Activated T-helper 1 cell treated with Interleukin-2 at 50 U/mL for 16 hours (primary cell): ENCODE results near the gene SZRD1.

Source experiments
- DNase-seq: peaks from one replicate; pipeline ENCODE4 v3.0.0-alpha.2; 2020; ENCODE audit warnings: low read depth

Gene SZRD1

DNA sequence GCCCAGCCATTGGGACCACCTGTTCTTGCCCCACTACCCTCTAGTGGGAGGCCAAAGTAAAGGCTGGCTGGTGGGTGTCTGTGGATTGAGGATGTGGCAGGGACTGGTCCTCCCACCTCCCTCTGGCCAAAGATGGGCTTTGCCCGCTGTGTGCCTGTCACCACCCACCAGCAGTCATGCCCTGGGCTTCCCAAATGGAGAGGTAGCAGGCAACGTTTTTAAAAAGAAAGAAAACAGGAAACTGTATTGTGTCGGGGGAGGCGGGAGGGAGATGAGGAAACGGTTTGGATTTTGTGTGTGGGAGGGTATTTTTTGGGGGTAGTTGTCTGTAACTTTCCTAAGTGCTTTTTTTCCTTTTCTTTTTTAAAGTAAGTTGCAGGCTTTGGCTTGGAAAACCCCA is 30.1 kb downstream of the SZRD1 start:
- DNase-seq, result no peak

DNA sequence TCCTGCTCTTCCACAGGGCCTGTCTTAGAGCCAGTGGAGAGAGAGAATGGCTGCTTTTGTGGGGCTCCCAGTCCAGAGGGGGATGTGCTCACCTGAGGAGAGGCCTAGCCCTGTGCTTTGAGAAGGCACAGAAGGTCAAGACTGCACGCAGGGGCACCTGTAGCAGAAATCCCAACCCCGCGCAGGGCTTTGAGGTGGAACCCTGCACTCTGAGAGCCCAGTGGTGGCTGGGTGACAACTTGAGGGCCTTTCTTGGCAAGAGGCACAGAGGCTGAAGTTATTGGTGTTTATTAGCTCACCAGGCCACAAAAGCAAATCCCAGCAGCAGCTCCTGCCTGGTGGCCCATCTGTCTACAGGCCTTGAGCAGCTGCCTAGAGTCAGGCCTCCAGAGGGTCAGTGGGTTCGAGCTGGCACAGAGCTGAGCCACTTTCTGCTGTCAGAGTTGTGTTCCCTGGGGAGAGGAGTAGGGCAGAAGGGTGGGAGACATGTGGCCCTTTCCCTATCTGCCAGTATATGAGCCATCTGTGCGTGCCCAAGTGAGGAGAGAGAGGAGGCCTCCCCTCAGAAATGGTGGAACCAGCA is 31.4 kb downstream of the SZRD1 start:
- DNase-seq, result no peak

DNA sequence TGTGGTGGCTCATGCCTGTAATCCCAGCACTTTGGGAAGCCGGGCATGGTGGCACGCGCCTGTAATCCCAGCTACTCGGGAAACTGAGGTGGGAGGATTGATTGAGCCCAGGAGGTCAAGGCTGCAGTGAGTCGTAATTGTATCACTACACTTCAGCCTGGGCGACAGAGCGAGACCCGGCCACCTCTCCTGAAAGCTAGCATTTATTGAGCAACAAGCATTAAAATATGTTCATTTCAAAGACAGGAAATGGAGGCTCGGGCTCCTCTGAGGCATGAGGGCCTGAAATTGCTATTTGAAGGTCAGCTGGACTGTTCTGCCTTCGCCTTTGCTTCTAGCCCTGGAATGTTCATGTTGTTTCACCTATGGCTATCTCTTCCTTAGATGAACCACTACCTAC is 35.7 kb downstream of the SZRD1 start:
- no peak for DNase-seq

DNA sequence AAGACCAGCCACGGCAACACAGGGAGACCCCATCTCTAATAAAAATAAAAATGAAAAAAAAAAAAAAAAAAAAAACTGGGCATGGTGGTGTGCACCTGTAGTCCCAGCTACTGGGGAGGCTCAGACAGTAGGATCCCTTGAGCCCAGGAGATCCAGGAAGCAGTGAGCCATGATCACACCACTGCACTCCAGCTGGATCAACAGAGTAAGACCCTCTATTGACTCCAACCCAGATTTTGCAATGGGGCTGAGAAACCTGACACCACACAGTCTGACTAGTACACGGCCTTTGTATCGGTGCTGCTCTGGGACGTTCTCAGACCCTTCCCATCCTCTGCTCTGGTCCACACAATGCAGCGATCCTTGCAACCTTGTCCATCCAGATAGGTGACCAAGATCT is 38.4 kb downstream of the SZRD1 start:
- no peak for DNase-seq

DNA sequence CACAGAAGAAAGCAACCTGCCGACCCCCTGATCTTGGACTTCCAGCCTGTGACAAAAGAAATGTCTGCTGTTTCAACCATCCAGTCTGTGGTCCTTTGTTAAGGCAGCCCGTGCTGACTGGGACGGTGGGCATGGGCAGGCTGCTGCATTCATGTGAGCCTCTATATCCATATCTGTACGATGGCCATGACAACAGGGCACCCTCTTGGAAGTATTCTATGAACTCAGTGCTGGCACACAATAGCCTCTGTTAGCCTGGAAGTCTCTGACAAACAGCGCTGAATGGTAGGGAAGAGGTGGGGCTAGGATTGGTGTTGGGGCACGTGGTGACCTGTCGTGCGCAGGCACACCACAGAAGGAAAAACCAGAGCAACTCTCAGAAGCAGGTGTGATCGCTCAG is 39.8 kb downstream of the SZRD1 start:
- no peak for DNase-seq

DNA sequence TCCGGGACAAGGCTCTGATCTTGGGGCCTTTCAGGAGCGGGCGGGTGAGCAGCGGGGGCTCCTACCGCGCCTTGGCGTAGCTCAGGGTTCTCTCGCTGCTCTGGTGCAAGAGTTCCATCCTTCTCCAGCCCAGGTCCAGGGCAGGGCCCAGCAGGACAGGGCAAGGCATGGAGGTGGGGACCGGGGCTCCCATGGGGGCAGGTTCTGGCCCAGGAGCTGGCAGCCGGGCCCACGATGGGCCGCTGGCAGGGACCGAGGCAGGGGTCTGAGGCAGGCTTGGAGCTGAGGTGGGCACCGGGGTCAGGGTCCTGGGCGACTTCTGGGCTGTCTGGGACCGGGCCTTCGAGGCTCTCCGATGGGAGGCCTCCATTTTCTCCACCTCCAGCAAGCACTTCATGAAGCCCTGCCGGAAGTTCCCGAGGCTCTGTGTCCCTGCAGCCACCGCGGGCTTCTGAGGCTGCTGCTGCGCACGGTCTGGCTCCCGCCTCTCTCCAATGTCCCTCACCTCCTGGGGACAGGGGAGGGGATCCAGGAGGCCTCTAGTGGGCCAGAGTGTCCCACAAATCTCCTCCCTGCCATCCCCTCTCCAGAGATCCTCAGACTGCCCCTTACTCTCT is 42.6 kb downstream of the SZRD1 start:
- DNase-seq, result no peak

DNA sequence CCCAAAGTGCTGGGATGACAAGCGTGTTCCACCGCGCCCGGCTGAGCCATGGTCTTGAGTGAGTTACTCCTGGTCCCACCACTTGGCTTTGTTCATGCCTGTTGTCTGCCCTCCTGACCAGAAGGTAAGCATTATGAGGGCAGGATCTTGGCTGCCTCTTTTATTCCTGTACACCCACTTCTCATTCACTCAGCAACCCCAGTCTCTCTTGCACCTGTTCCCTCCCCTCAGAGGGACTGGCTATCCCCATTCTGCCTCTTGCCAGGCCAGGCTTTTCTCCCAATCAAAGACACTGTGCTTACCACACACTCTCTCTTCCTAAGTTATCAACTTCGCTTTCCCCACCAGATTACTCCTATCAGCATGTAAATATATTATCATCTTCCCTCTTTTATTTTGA is 43.8 kb downstream of the SZRD1 start:
- DNase-seq, result no peak

DNA sequence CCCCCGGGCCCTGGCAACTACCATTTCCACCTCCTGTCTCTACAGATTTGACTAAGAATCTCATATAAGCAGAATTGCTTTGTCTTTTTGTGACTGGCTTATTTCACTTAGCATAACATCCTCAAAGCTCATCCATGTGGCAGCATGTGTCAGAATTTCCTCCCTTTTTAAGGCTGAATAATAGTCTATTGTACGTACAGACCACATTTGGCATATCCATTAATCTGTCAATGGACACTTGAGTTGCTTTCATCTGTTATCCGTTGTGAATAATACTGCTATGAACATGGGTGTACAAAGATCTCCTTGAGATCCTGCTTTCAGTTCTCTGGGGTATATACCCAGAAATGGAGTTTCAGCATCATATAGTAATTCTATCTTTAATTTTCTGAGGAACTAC is 46.1 kb downstream of the SZRD1 start:
- DNase-seq, result no peak

DNA sequence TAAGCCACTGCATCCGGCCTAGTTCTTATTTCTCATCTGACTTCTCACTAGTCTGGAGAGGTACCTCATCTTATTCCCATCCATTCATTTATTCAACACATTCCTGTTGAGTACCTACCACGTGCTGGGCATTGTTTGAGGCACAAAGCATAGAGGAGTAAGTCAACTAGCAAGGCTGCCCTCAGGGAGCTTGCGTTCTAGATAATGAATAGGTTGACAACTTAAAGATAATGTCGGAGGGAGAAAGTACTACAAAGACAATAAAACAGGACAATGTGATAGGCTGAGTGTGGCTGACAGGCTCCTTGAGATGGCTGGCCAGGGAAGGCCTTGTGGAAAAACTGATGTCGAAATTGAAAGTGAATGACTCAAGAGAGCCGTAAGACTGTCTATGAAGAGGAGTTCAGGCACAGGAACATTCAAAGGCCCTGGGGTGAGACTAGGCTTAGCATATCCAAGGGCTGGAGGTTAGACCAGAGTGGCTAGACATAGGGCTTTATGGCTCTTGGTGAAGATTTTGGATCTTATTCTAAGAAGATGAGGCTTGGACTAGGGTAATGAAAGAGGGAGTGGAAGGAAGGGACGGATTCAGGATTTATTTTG is 51.9 kb downstream of the SZRD1 start:
- no peak for DNase-seq

DNA sequence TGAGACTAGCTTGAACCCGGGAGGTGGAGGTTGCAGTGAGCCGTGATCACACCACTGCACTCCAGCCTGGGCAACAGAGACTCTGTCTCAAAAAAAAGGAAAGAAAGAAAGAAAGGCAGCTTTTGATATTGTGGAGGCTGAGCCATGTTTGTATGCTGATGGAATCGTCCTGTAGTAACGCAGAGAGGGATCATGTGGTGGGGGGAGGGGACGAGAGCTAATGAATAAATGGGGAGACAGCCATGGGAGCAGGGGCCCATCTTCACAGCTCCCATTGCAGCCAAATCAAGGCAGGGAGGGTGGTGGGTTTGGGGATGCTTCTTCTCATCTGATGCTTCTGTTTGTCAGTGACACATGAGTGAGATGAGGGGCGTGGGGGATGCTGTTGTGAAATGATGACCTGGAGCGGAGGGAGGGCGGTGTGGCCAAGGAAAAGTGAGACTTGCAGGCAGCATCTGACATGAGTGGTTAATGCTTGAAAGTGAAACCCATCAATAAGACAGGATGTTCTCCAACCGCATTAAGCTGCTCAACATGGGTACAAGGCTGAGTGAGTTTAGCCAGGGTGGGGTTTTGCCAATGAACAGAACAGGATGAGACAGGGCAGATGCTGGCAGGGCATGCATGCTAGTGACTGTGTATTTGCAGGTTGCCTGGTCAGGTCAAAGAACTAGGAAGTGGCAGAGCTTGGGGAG is 53.5 kb downstream of the SZRD1 start:
- peak; percentile 37 for DNase-seq

DNA sequence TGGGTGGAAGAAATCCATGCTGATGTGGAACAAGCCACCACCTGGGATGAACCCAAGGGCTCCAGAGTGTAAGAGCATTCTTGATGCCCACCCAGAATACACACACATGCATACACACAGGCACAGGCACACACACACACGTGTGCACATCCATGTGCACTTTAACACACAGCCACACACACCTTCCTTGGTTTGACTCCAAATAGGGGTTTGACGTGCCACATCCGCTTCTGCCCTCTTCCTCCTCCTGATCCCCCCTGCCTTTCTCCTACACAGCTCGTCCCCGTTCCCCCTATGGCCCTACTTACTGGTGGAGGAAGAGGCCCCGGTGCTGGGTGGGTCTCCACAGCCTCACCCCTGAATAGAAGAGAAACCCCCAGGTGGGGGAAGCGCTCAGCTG is 54.2 kb downstream of the SZRD1 start:
- no peak for DNase-seq

DNA sequence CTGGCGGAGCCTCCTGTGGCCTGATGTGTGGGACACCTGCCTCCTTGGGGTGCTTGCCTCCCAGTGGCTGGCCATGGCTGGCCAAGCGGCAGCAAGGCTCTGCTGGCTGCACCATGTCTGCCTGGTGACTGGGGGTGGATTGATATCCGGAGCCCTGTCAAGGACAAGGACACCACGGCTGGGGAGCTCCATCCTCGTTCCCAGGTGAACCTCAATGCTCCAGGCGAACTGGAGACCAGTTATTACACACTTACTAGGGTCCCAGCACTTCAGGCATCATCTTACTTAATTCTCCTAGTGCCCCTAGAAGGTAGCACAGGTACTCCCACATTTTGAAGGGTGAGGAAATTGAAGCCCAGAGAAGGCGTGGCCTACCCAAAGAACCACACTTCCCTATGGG is 55.0 kb downstream of the SZRD1 start:
- no peak for DNase-seq

DNA sequence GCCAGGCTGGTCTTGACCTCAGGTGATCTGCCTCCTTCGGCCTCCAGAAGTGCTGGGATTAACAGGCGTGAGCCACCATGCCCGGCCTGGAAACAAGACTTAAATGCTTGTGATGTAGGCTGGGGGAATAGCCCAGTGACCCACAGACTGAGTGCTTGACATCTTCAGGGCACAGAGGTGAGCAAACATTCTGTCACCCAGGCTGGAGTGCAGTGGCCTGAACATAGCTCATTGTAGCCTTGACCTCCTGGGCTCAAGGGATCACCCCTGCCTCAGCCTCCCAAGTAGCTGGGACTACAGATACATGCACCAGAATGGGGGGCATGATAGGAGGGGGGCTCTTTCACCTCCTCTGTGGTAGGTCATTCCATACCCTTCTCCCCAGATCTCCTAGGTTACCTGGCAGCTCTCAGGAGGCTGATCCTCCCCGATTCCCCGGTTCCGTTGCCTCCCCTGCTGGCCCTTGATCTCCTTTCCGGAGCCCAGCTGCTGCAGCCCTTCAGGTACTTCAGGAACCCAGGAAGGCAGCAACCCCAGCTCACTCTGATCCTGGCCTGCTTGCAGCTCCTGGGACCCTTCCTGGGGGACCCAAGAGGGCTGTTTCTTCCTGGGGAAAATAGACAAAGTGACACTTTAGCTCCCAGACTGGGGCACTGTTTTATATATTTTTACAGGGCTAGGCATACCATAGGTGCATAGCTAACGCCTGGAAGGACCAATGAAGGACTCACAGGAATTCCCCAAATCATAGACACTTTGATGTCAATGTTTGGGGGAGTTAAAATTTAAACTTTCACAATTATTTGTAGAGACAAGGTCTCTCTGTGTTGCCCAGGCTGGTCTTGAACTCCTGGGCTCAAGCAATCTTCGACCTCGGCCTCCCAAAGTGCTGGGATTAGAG is 58.3 kb downstream of the SZRD1 start:
- no peak for DNase-seq

DNA sequence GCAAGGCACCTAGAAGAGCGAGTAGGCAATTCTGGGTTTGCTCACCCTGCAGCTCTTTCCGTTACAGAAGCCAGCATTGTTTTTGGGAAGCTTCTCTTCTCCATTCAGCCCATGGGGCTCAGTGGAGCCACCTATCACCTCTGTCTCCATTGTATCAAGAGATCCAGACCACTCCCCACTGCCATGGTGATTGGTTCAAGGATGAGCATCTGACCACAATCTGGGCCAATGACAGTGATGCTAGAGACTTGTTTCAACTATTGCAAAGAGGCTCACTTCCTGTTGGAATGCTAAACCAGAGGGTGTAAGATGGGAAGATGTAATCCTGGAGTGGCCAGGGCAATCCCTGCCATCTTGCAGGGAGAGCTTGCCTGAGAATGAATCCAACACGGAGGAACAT is 63.6 kb downstream of the SZRD1 start:
- DNase-seq, result no peak

DNA sequence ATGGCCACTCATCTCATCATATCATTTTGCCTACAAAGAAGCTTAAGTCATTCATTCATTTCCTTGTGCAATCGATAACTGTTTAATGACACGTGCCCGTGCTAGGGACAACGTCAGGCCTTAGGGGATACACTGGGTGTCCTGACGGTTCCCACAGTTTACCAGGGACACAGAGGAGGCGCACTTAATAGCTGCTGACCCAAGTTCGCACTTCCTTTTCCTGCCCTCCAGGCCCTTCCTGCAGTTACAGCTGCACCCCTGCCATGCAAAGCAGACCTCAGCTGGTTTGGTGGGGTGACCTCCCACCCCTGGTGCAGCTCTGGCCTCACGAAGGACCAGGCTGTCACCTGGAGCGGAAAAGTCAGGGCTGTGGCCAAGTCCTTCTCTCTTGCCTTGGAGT is 66.0 kb downstream of the SZRD1 start:
- no peak for DNase-seq

DNA sequence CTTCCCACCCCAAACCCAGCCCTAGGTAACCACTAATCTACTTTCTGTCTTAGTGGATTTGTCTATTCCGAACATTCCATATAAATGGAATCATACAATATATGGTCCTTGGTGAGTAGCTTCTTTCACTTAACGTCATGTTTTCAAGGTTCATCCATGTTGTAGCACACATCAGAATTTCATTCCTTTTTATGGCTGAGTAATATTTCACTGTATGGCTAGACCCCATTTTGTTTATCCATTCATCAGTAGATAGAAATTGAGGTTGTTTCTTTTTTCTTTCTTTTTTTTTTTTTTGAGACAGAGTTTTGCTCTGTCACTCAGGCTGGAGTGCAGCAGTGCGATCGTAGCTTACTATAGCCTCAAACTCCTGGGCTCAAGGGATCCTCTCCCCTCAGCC is 67.0 kb downstream of the SZRD1 start:
- no peak for DNase-seq

DNA sequence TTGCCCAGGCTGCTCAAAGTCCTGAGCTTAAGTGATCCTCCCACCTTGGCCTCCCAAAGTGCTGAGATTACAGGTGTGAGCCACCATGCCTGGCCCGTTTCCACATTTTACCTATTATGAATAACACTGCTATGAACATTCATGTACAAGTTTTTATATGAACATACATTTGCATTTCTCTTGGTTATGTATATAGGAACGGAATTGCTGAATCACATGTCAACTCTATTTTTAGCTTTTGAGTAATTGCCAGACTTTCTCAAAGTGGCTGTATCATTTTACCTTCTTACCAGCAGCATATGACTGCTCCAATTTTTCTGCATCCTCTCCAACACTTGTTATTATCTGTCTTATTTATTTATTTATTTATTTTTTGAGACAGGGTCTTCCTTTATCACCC is 67.5 kb downstream of the SZRD1 start:
- DNase-seq, result no peak

DNA sequence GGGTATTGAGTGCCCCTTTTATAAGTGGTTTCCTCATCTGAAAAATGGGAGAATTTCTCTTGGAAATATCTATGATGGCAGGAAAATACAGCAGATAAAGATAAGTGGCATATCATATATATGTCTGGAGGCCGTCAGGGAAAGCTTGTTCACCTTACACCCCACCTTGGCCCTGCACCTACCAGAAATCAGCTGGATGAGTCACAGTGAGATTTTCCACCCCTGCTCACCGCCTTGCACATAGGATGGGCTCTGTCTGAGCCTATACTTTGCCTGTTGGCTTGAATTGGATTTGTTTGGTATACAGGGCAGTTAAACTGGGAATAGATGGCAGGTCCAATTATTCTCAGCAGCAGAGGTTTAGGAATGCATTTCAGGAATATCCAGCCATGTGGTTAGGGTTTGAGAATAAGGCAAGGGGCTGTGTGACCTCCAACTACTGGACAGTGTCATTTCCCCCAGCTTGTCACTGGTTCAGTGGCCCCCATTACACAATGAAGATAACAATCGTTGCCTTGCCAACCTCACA is 70.0 kb downstream of the SZRD1 start, which contains the start of gene SPATA21:
SPATA21 (minus strand) TSS at position 479 of the 529 bp plus-strand sequence. CDS start 6,053 bp downstream, outside the sequence.
- no peak for DNase-seq

DNA sequence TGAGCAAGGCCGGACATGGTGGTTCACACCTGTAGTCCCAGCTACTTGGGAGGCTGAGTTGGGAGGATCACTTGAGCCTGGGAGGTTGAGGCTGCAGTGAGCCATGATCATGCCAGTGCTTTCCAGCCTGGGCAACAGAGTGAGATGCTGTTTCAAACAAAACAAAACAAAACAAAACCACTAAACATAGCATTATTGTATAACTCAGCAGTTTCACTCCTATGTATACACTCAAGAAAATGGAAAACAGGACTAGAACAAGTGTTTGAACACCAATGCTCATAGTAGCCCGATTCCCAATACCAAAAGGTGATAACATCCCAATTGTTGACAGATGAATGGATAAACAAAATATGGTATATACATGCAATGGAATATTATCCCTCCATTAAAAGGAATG is 71.5 kb downstream of the SZRD1 start:
- no peak for DNase-seq

DNA sequence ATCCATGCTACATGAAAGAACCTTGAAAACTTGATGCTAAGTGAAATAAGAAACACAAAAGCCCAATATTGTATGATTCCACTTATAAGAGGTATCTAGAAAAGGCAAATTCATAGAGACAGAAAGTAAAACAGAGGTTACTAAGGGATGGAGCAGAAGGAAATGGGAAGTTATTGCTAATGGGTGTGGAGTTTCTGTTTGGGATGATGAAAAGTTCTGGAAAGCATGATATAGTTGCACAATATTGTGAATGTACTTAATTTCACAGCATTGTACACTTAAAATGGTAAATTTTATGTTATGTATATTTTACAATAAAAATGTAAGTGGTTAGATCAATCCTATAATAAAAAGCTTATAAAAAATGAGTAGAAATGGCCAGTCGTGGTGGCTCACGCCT is 71.9 kb downstream of the SZRD1 start:
- no peak for DNase-seq

DNA sequence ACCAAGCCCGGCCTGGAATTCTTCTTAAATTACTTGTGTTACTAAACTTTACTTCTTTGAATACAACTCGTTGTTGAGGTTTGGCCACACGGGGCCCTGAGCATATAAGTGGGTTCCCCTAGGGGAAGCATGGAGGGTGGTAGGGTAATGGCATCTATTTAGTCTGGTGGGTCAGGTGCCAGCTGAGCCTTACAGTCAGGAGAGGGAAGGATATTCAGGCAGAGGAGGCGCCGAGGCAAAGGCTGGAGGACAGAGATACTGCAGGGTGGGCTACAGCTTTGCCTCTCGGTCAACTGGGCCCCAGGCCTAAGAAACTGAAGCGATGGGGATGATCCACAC is 73.1 kb downstream of the SZRD1 start:
- no peak for DNase-seq
